Measurements from ENCODE around the gene ATXN1. TPM values are rescaled to one million over a fixed set of nuclear protein-coding genes. Genes with fewer than 3 reads are reported as not detected.

ATXN1 gene
- total RNA-seq, 1 experiment from 2014 or later = 5.6 TPM

DNA sequence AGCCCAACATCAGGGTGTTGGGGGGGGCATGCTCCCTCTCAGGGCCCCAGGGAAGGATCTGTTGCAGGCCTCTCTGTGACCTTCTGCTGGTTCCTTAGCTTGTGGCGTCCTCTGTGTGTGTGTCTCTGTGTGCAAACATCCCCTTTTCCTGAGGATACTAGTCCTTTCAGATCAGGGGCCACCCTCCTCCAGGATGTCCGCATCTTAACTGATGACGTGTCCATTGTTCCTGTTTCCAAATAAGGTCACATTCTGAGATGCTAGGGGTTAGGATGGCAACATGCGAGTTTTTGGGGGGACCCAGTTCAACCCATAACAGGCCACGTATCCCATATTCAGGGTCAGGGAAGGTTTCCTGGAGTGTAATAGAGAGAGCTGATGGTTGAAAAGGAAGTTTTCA lies 482.0 kb downstream of the ATXN1 start:
- no CpG with 5 or more reads among the region's 5 CpGs for WGBS (ENCODE audit: extremely low coverage, insufficient read length, low lambda C conversion rate)
- Histone ChIP-seq H3K79me1 (ENCODE audit: insufficient read depth, low read depth, low read length, poor library complexity, severe bottlenecking) (no peaks in the 10 kb centered on the region), H3K23ac (ENCODE audit: insufficient read length, low read depth, low read length) (no peak overlapping the region), H3K23me2 (ENCODE audit: insufficient read length, low read depth, low read length, poor library complexity, severe bottlenecking) (no peaks in the 10 kb centered on the region), H4K91ac (ENCODE audit: insufficient read length, low read depth, low read length) (no peak overlapping the region), H3K14ac (ENCODE audit: insufficient read depth, low read length) (no peak overlapping the region), H2BK20ac (ENCODE audit: low read depth, low read length, poor library complexity, severe bottlenecking) (no peak overlapping the region), H3K9me3 (ENCODE audit: control insufficient read depth, low read depth, low read length) (no peaks in the 10 kb centered on the region), H2BK120ac (ENCODE audit: low read depth, low read length, poor library complexity, severe bottlenecking) (no peak overlapping the region), H3K4me1 (ENCODE audit: insufficient read depth, low read length) (no peaks in the 10 kb centered on the region), H3K9ac (ENCODE audit: extremely low read depth, insufficient read length, low read length) (no peak overlapping the region), H2AFZ (ENCODE audit: low read length) (no peak overlapping the region), H3K4me2 (ENCODE audit: insufficient read depth, insufficient read length, low read length) (no peak overlapping the region), H4K8ac (replicated peaks; ENCODE audit: insufficient read length, low read depth, low read length) (no peak overlapping the region), H3K56ac (ENCODE audit: insufficient read length, low read depth, low read length) (no peak overlapping the region), H2BK15ac (ENCODE audit: low read depth, low read length) (no peak overlapping the region), H3K27me3 (ENCODE audit: insufficient read depth, low read length) (no peaks in the 10 kb centered on the region), H3T11ph (ENCODE audit: low read length) (no peak overlapping the region), H2BK5ac (ENCODE audit: insufficient read length, low read length) (no peak overlapping the region), H4K5ac (ENCODE audit: insufficient read length, low read depth, low read length) (no peak overlapping the region), H3K18ac (ENCODE audit: insufficient read length, low read depth, low read length) (no peak overlapping the region), H3K4ac (ENCODE audit: low read depth, low read length) (no peak overlapping the region), H2BK12ac (ENCODE audit: insufficient read length, low read depth, low read length) (no peak overlapping the region), H4K20me1 (ENCODE audit: control insufficient read depth, insufficient read depth, insufficient read length) (no peaks in the 10 kb centered on the region), H2AK5ac (ENCODE audit: insufficient read length, low read length) (no peak overlapping the region), H3K79me2 (ENCODE audit: insufficient read depth, low read length) (no peaks in the 10 kb centered on the region), H3K27ac (ENCODE audit: insufficient read length, low read depth, low read length) (no peak overlapping the region)
- no peak for DNase-seq
- Mint-ChIP-seq H3K27me3 (ENCODE audit: low read depth) (no peaks in the 10 kb centered on the region), H3K4me3 (no peak overlapping the region), H3K36me3 (ENCODE audit: insufficient read depth in 1 of 3, low read depth in 3 of 3) (no peaks in the 10 kb centered on the region; a peak in 1 of 7 replicates), H3K9me3 (no peaks in the 10 kb centered on the region; a peak in 1 of 5 replicates), H3K4me1 (peaks cover 6 to 15% of the 10 kb centered on the region in 2 experiments), H3K27ac (no peak overlapping the region; a peak in 1 of 7 replicates)
- TF ChIP-seq, protein P1, sequence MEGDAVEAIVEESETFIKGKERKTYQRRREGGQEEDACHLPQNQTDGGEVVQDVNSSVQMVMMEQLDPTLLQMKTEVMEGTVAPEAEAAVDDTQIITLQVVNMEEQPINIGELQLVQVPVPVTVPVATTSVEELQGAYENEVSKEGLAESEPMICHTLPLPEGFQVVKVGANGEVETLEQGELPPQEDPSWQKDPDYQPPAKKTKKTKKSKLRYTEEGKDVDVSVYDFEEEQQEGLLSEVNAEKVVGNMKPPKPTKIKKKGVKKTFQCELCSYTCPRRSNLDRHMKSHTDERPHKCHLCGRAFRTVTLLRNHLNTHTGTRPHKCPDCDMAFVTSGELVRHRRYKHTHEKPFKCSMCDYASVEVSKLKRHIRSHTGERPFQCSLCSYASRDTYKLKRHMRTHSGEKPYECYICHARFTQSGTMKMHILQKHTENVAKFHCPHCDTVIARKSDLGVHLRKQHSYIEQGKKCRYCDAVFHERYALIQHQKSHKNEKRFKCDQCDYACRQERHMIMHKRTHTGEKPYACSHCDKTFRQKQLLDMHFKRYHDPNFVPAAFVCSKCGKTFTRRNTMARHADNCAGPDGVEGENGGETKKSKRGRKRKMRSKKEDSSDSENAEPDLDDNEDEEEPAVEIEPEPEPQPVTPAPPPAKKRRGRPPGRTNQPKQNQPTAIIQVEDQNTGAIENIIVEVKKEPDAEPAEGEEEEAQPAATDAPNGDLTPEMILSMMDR (conservative IDR thresholded peaks at IDR 0.05) = no peak
